GM19025 (cell line): ENCODE results near the gene TBX2.
"Not testable (repeated sequence)": the region's sequence is repeated elsewhere in the genome, so short reads cannot be mapped to it uniquely, and the experiment has no call there.

Experiments used
- ATAC-seq: cut with Tn5 transposase; IDR thresholded peaks from one replicate; pipeline ENCODE4 v1.9.1; 2021; ENCODE audit warnings: mild to moderate bottlenecking, low read depth, moderate library complexity; ENCODE audit not compliant: unreplicated experiment

Gene TBX2

DNA sequence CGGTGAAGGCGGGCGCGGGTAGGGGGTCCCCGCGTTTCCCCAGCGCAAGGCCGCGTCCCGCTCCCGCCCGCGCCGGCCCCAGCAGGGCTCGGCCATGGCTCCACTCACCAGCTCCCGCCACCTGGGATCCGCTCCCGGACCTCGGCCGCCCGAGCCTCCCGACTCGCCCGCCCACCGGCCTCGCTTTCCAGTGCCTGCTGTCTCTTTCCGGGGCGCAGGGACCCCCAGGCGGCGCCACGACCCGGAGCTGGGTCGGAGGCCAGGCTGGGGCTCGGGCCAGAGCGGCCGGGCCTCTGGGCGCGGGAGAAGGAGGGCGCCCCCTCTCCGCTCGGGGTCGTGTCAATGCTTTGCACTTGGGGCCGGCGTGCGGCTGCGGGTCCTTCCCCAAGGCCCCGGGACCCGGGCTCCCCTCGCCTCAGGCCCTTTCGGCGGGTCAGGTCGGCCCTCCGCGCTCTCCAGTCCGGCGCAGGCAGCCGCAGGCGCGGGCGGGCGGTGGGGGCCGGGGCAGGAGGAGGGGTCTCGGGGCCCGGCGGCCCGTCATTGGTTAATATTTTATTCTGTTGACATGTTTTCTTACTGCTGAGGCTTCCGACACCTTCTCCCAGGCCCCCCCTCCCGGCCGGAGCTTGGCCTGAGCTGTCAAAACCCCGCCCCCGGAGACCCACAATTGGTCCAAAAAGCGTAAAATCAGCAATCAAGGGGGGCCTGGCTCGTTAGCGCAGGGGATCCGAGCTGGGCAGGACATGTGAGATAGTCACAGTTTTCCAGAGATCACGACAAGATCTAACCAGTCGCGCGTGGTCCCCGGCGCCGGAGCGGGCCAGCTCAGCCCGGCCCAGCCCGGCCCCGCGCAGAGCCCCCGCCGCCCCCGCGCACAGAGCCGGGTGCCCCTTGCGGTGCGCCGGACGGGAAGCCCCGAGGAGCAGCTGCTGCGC lies at the start of gene TBX2:
Gene TBX2, plus strand, starts transcription at position 713 of the 935 bp plus-strand sequence. CDS start 334 bp downstream, outside the sequence.
- ATAC-seq, result no peak

- no peak for ATAC-seq
Observed at GRCh38 chr17:61351745-61352407, 47.8 kb upstream of the TBX2 start.

DNA sequence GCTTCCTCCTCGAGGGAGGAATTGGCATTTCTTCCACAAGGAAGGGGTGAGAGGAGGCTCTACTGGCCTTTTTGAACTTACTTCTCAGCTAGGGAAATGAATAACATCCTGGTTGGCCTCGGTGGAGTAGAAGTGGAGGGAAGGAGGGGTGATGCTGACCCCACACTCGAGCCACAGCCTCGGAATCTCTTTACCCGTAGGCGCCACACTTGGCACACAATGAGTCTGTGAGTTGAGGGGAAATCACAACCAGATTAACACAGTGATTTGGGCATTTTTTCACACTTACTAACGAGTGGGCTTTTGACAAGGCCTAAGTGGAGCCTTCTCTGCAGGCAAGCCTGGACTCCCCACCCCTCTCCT lies 47.3 kb upstream of the TBX2 start:
- no peak for ATAC-seq

DNA sequence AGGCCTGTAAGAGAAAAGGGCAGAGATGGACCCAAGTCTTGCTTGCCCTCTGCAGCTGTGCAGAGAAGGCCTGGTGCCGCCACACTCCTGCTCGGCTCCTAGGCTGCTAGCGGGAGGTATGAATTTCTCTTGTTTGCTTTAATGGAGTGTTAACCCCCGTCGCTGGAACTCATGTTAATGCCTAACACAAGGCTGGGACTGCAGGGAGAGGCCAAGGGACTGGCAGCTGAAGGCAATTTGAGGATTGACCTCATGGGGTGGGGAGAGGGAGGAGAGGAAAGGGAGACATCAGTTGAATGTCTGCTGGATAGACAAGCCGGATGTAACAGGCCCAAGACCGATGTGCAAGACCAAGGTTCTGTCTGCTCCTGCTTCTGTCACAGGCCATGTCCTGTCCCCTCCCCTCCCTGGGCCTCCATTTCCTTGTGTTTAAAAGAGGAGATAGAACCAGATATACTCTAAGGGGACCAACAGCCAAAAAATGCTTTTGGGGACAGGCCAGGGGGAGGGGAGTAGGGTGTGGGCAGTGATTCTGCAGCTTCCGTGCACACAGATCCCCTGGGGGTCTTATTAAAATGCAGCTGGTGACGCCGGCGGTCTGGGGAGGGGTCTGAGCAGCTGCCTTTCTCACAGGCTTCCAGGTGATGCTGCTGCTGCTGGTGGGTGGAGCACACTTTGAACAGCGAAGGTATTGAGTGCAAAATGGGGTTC lies 46.7 kb upstream of the TBX2 start:
- ATAC-seq, result no peak

GRCh38 chr17:61353615-61354014 lies 46.0 kb upstream of the TBX2 start:
- ATAC-seq, result no peak

DNA sequence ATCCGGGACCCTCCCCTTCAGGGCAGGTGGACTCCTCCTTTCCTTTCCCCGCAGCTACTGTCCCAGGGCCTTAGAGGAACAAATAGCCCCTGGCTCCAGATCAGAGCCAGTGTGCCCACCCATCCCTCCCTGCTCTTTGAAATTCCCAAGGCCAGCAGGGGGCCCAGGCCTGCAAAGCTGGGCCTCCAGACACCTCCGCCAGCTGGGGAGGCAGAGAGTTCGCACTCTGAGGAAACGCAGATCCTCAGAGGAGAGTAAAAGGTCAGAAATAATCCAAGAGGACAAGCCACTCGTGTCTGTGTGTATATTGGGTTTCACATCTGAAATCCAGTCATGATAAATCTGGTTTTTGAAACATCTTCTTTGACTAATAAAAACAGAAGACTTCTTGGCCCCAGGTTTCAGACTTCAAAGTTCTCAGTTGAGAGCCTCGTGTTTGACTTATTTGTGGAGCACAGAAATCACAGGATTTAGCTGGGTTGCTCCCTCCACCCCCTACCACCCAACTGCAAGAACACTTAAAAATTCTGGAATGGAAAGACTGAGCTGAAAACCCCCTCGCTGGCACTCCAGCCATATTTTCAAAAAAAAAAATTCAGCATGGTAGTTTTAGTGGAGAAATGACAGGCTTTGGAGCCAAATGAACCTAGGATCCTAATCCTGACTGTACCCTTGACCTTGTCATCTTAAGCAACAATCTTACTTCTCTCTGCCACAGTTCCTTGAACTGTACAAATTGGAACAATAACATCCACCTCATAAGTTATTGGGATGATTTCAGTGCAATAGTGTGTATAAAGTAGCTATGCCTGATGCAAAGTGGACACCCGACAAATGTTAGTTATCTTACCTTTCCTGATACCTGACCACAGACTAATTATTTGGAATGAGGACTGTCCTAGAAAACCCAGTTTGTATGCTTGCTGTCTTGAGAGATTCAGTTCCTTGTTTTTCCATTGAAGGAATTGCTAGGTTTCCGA lies 44.5 kb upstream of the TBX2 start:
- no peak for ATAC-seq

DNA sequence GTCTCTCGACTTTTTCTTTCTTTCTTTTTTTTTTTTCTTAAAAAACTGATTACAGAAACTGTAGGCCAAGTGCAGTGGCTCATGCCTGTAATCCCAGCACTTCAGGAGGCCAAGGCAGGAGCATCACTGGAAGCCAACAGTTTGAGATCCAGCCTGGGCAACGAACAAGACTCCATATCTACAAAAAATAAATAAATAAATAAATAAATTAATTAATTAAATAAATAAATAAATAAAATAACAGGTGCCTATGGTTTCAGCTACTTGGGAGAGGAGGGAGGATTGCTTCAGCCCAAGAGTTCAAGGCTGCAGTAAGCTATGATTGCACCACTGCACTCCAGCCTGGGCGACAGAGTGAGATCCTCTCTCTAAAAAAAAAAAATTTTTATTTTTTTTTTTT lies 42.6 kb upstream of the TBX2 start:
- not testable (repeated sequence) for ATAC-seq

- ATAC-seq, result not testable (repeated sequence)
Observed at GRCh38 chr17:61359513-61359912, 40.1 kb upstream of the TBX2 start.

DNA sequence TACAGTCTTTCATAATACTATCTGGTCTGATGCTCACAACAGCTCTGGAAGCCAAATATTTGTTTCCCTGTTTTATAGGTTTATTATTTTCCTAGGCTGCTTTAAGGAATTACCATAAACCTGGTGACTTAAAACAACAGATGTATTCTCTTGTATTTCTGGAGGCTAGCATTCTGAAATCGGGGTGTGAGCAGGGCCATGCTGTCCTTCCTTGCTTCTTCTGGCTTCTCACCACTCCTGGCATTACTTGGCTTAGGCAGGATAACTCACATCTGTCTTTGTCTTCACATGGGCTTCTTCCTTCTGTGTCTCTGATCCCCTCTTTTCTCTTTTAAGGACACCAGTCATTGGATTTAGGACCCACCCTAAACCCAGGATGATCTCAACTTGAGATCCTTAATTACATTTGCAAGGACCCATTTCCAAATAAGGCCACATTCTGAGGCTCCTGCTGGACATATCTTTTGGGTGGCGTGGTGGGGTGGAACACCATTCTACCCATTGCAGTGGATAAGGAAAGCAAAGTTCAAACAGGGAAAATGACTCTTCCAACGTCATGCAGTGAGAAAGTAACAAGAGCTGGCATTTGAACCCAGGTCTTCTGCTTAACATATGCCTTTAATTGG lies 39.2 kb upstream of the TBX2 start:
- ATAC-seq, result no peak

- no peak for ATAC-seq
Observed at GRCh38 chr17:61361084-61361483, 38.6 kb upstream of the TBX2 start.

DNA sequence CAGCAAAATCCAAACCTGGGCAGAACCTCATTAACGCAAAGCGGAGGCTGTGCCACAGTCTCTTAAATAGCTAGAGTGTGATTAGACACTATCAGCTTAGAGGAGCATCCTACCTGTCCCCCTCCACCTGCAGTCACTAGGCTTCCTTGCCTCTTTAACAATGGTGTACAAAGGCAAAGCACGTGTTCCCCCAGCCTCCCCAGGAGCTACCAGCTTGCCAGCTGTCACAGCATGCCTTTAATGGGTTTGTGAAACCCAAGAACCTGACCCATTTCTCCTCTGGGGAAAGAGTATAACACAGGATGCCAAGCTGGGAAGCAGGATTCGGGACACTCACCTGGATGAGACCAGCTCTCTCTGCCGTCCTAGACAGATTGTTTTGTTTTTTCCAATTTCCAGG lies 37.2 kb upstream of the TBX2 start:
- no peak for ATAC-seq

DNA sequence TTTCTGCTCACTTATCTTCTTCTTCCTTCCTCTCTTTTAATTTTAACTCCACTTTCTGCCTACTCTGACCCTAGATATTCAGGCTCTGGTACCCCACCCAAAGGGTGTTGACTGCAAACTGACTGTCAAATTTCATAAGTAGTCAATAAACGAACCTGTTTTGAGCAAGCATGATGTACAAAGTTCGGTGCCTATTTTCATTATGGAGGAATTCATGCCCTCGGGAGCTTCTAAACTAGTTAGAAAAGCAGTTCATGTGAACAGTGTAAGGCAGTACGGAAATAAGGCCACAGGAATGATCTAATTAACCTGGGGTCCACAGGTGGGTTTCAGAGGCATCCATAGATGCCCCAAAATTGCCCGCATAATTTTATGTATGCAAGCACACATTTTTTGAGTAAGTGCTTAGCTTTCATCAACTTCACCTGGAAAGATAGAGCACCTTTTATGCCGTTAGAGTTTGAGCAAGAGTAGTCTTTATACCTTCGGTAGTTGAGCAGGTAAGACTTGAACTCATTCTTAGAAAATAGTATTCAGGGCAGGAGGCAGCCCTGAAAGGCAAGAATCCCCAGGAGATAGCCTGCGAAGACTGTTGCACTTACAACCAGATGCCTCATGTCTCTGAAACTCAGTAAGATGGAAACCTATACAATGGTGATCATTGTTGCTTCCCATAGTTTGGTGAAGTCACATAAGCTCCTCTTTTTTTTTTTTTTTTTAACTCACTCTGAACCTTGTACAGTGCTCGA lies 36.6 kb upstream of the TBX2 start:
- no peak for ATAC-seq

DNA sequence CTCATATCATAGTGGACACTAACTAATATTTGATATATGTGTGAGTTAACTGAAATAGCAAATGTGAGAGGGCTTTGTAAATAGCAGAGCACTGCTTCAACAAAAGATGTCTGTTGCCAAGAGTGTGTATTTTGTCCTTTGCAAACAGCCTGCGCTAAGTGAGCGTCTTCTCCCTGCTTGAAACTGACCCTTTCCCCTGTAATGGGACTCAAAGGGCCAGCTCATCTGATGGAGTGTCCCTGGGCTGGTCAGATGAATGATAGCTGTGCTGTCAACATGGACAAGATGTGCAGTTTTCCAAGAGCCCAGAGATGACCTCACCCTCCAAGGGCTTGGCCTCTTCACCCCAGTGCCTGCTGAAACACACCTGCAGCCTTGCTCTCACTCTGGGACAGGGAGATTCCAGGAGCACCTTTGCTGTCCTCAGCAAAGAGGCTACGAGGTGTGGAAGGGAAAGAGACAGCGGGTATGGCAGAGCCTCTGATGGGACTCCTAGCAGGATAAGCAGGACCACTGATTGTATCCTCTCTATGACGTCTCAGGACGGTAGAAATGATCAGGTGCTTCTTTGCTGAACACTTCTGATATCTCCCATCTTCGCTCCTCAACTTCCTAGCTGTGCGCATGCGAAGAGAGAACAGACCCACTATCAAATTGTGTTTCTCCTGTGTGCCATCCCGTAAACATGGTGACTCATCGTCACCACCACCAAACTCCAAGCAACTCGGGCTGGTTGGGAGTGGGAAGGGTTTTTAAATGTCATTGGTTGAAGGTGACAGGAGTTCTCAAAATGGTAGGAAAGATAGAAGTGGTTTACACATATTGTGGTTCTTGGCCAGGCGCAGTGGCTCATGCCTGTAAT lies 35.8 kb upstream of the TBX2 start:
- no peak for ATAC-seq

DNA sequence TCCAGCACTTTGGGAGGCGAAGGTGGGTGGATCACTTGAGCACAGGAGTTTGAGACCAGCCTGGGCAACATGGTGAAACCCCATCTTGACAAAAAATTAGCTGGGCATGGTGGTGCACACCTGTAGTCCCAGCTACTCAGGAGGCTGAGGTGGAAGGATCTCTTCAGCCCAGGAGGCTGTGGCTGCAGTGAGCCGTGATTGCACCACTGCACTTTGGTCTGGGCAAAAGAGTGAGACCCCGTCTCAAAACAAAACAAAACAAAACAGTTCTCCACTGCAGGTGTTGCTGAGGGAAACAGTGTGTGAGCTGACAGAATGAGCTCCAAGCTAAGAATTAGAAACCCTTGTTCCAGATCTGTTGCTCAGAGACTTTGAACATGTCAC lies 35.2 kb upstream of the TBX2 start:
- no peak for ATAC-seq

GRCh38 chr17:61366076-61366714 lies 33.4 kb upstream of the TBX2 start:
- ATAC-seq, result no peak

DNA sequence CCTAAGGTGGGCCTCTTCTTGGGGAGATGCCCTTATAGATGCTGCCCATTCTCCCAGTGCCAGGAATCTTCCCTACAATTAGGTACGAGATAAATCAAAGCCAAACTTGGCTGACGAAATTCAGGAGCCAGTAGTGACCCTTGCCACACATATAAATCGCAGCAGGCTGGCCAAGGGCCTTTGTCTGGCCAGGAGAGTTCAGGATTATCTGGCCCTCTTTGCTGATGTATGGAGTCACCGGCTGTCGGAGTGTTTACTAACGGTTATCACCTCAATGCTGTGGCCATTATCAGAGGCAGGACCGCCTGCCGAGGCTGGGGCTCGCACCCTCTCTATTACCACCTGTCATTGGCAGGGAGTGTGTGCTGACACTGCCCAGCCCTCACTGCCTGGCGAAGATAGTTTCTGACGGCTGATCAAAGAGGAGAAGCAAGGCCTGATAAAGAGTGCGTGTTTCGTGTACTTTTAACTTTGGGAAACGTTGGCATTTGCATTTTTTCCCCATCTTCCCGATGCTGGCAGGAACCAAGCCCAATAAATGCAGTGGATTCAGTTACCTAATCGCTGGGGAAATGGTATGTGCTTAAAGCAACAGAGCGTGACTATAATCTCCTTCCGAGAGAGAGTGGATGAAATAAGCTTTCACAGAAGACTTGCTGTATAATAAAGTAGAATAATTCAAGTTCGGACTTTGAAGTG lies 32.8 kb upstream of the TBX2 start:
- no peak for ATAC-seq
